HG03280 (cell line): ENCODE data around the gene PSMB8.
A peak's percentile ranks its signal among the peaks of the same experiment; 100 is the strongest.
"Not testable (repeated sequence)": the region's sequence is repeated elsewhere in the genome, so short reads cannot be mapped to it uniquely, and the experiment has no call there.

ENCODE experiments used
- ATAC-seq: cut with Tn5 transposase; IDR thresholded peaks from one replicate; pipeline ENCODE4 v1.9.1; 2021; ENCODE audit warnings: mild to moderate bottlenecking, moderate library complexity; ENCODE audit not compliant: unreplicated experiment

The PSMB8 gene

DNA sequence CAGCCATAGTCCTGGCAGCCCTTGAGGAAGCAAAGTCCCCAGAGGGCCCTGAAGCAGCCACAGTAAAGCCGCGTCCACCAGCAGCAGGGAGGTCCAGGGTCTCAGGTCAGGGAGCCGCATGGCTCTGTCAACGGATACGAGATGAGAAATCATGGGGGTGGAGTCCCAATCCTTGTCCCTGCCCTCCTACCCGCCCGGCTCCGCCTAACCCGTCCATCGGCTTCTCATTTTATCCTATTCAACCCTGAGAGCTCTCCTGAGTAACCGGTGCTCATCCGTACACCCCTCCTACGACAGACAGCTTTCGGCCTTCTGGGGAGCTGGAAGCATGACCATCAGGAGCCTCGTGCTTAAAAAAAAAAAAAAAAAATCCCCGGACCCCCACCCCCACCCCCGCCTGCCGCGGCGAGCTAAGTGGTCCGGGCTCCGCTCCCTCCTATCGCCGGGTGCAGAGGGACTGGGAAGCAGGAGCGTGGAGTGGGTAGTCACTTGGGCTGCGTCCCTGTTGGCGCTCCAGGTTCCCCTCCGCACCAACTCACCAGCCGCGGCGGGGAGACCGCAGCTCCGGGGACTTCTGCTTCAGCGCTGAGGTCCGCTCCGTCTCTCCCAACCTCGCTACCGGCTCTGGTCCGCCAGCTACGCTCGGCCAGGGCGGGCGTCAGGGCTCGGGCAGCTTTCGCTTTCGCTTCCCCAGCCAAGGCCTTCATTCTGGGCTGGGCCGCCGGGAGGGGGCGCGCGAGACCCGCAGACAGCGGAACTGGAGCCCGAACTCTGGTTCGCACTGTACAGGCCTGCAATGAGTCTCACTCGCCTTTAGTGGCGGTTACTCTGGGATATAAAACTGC is 5.5 kb downstream of the PSMB8 start, which contains the start of gene TAP2:
TSS of gene TAP2 (minus strand) at position 626 of the 845 bp plus-strand sequence. CDS start at position 120, 506 bp downstream.
- ATAC-seq: peak; percentile 79

DNA sequence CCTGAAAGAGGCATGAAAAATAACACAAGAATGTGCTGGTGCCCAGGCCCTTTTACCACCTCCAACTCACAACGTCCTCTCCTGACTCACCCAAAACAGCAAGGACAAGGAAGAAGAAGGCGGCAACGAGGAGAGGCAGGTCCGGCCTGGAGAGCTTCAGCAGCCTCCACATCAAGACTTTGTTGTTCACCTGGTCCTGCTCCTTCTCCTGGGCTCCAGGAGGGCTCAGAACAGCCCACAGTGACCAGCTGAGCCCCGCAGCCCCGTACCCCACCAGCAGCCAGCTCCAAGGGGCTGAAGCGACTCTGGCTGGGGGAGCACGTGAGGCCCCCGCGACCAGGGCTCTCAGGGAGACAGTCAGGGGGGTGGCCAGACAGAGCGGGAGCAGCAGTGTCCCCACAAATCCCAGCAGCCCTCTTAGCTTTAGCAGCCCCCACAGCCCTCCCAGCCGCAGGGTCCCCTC is 6.2 kb downstream of the PSMB8 start:
- no peak for ATAC-seq

GRCh38 chr6:32836873-32837272 is 7.0 kb downstream of the PSMB8 start:
- no peak for ATAC-seq

DNA sequence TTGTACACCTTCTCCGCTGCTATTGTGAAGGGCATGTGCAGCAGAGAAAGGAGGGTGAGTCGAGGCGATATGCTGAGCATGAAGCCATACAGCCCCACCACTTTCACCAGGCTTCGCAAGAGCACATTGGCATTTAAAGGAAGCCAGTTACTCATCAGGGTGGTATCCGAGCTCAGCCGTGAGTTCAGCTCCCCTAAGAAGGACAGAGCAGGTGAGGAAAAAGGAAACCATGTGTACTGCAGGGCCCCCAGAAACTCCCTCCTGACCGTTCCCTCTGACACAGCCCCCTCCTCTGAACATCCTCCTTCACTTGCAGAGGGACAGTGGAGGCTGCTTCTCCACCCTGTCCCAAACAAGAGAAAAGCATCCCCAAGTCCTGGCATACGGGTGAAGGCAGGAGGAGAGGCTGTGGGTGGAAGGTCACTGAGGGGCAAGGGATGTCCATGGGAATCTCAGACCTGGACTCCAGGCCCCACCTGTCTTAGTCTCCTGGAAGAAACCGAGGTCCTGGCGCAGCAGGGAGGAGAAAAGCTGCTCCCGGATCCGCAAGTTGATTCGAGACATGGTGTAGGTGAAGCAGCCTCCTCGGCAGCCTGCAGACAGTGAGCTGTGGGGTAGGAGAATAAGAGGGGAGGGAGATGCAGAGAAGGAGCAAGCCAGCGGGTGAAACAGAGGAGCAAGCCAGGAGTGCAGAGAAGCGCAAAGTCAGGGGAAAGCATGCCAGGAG is 8.5 kb downstream of the PSMB8 start:
- ATAC-seq: no peak

- no peak for ATAC-seq
These were observed 10.2 kb downstream of the PSMB8 start for GRCh38 chr6:32833664-32834063.

- ATAC-seq: no peak
These were observed 11.3 kb downstream of the PSMB8 start for GRCh38 chr6:32832535-32832934.

GRCh38 chr6:32830936-32831335 is 12.9 kb downstream of the PSMB8 start:
- no peak for ATAC-seq

GRCh38 chr6:32830017-32830416 is 13.8 kb downstream of the PSMB8 start:
- no peak for ATAC-seq

- no peak for ATAC-seq
These were observed 14.4 kb downstream of the PSMB8 start for GRCh38 chr6:32829495-32829894.

DNA sequence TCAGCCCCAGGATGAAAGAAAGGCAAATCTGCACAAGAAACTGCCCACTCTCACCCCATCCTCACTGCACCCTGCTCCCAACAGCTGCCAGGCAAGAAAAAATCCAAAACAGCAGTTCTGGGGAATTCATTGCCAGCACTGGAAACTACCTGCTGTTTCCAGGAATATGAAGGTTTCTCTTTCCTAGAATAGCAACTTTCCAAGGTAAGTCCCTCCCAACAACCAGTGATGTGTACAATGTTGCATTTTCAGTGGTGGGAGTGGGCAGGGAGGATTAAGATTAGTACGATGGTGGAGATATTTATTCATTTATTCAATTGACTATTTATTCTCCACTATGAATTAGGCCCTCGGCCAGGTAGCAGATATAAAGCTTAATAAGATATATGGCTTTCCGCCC is 16.8 kb downstream of the PSMB8 start:
- no peak for ATAC-seq

DNA sequence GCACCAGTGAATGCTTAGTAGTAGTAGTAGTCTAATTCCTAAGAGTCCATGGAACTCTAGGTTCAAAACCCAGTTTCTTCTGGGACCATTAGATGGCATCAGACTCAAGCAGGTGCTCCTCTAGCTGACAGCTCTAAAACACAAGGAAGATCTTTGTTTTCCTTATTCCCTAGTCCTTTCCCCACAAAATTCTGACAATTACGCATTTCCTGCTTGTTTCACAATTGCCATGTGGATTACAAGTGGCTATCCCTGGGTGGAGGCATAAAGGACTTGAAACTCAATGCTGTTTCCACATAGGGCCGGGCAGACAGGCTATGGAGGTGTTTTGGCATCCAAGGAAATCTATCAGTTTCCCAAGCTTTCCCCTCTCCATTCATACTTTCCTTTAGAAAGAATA is 17.9 kb downstream of the PSMB8 start:
- no peak for ATAC-seq

DNA sequence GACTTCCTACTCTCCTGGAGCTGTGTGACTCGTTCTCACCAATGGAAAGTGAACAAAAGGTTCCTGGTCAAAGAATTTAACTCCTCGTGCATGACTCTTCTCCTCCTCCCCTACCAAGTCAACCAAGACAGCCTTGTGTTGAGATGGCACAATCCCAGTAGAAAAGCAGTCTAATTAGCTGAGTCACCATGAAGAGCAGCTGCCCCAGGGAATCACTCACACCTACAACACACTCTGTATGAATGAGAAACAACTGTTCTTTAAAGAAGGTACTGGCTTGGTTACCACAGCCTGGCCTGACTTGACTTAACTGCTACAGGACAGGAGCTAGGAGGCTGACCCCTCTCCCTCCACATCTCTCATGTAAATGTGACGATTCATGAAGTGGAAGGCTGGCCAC is 24.1 kb downstream of the PSMB8 start:
- ATAC-seq: no peak

DNA sequence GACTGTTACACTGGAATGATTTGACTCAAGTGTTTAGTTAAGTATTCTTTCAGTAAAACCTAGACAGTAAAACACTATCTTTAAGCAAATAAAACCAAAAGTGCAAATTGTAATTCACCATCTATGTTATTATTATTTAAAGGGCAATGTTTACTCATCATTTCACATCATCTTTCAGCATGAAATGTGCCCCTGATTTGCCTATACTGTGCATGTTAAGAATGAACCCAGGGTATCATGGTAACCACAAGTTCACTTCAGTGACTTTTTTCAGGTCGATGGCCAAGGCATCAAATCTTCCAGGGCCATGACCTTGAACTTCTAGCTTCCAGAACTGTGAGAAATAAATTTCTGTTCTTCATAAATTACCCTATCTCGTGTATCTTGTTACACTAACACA is 25.0 kb downstream of the PSMB8 start:
- no peak for ATAC-seq

- no peak for ATAC-seq
These were observed 27.1 kb downstream of the PSMB8 start, which contains the start of gene HLA-DOB for GRCh38 chr6:32816746-32817204. Gene HLA-DOB (minus strand): TSS chr6:32817002. CDS start chr6:32816951, 51 bp downstream.

- ATAC-seq: peak; percentile 63
These were observed 27.9 kb downstream of the PSMB8 start for GRCh38 chr6:32815996-32816395.

DNA sequence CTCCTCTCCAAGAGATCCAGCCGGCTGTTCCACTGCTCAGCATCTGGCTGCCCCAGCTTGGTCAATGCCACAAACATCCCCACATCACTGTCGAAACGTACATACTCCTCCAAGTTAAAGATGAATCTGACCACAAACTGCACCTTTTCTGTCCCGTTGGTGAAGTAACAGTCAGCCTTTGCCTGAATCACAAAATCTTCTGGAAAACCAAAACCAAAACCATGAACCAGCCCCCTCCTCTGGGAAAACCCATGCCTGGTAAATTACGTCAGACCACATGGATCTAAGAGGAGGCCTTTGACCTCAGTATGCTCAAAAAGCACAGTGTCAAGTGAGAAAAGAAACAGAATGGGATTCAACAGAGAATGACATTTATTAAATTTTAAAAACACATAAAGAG is 28.7 kb downstream of the PSMB8 start:
- no peak for ATAC-seq

- ATAC-seq: no peak
These were observed 29.7 kb downstream of the PSMB8 start for GRCh38 chr6:32814145-32814544.

GRCh38 chr6:32809171-32809570 is 34.7 kb downstream of the PSMB8 start:
- ATAC-seq: no peak

DNA sequence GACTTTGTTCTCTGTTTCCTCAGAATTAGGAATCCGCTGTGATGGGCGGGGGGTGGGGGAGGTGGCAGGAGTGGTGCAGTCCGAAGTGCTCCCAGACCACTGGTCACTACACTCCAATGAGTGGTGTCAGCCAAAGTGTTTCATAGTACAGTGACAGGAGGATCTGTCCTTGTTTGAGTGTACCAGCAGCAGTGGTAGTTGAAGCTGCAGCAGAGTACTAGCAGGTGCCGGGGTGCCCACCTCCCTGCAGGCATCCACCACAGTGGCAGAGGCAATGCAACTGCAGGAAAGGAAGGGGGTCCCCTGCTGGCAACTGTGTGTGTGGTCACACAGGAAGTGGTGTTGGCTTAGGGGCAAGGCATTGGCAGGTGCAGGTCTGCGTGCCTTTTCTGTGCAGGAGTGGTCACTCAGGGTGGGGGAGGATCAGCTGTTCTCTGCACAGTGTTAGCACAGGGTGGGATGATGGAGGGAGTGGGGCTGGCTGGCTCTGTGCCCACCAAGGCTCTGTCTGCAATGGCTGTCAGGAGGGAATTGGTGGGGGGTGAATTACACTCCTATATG is 36.7 kb downstream of the PSMB8 start:
- ATAC-seq: no peak

GRCh38 chr6:32805404-32805803 is 38.4 kb downstream of the PSMB8 start:
- not testable (repeated sequence) for ATAC-seq

GRCh38 chr6:32803416-32803815 is 40.4 kb downstream of the PSMB8 start:
- no peak for ATAC-seq
